ENCODE data around the gene DPYSL3.

- TF ChIP-seq CTCF (IDR thresholded peaks at IDR 0.05; ENCODE audit: low read depth, low read length) (no peak), POLR2A (IDR thresholded peaks at IDR 0.05; ENCODE audit: extremely low read depth, insufficient read length) (no peak), MAX (IDR thresholded peaks at IDR 0.05; ENCODE audit: low read depth, low read length) (no peak)
Measured at GRCh38 chr5:147551677-147552076, 41.8 kb upstream of the DPYSL3 start.

Measured in NB4 (cell line).